DND-41 (cell line): ENCODE results near the gene SELENOW.

Experiments used
- ATAC-seq: fragments of 200-7000 bp; cut with Tn5 transposase; 3 replicates; pipeline ENCODE4 v1.9.1; 2021; ENCODE audit warnings: low read depth; ENCODE audit not compliant: insufficient read depth
- DNase-seq: peaks from one replicate; pipeline ENCODE4 v3.0.0-alpha.2; 2020
- H2AFZ ChIP-seq: 2 replicates; pipeline ENCODE4 v1.6.0; 2012; ENCODE audit warnings: low read depth, low read length
- H3K27ac ChIP-seq: 2 replicates; pipeline ENCODE4 v1.5.1; 2012; ENCODE audit warnings: low read length, inconsistent platforms
- H3K27me3 ChIP-seq: fragments of 200-600 bp; sonication (generic); 2 replicates; pipeline ENCODE4 v1.6.0; 2012; ENCODE audit warnings: low read length, mild to moderate bottlenecking, inconsistent platforms; ENCODE audit not compliant: insufficient read depth, poor library complexity
- H3K36me3 ChIP-seq: 2 replicates; pipeline ENCODE4 v1.5.1; 2012; ENCODE audit warnings: low read length, inconsistent platforms; ENCODE audit not compliant: insufficient read depth
- H3K4me1 ChIP-seq: 2 replicates; pipeline ENCODE4 v1.5.1; 2012; ENCODE audit warnings: mild to moderate bottlenecking, low read length; ENCODE audit not compliant: insufficient read depth
- H3K4me2 ChIP-seq: 2 replicates; pipeline ENCODE4 v1.6.0; 2012; ENCODE audit warnings: mild to moderate bottlenecking, moderate library complexity, low read length, inconsistent platforms; ENCODE audit not compliant: insufficient read depth
- H3K4me3 ChIP-seq, 2 experiments: fragments of 200-600 bp in 1 of 2; shearing (Covaris generic) in 1 of 2; 2 replicates each; pipeline ENCODE4 v1.5.1; 2012 to 2016; ENCODE audit warnings: inconsistent platforms in 2 of 2, low read length in 2 of 2, mild to moderate bottlenecking in 2 of 2, low read depth in 1 of 2, moderate library complexity in 1 of 2
- H3K79me2 ChIP-seq: 2 replicates; pipeline ENCODE4 v1.6.0; 2012; ENCODE audit warnings: low read length, inconsistent platforms; ENCODE audit not compliant: insufficient read depth
- H3K9ac ChIP-seq: 2 replicates; pipeline ENCODE4 v1.6.0; 2012; ENCODE audit warnings: low read depth, mild to moderate bottlenecking, inconsistent platforms, low read length, moderate library complexity
- H3K9me3 ChIP-seq: 2 replicates; pipeline ENCODE4 v1.5.1; 2012; ENCODE audit warnings: low read length, moderate library complexity, mild to moderate bottlenecking, inconsistent platforms; ENCODE audit not compliant: insufficient read depth, severe bottlenecking
- H4K20me1 ChIP-seq: 2 replicates; pipeline ENCODE4 v1.6.0; 2012; ENCODE audit warnings: low read length; ENCODE audit not compliant: insufficient read depth
- EZH2 ChIP-seq: IDR thresholded peaks from 3 replicates; pipeline ENCODE4 v1.6.1; 2012; ENCODE audit warnings: borderline replicate concordance, low read depth, mild to moderate bottlenecking, moderate library complexity, low read length, inconsistent platforms; ENCODE audit not compliant: severe bottlenecking
- TF ChIP-seq, protein P1 (sequence below): IDR thresholded peaks from 2 replicates; pipeline ENCODE4 v1.5.1; 2012; ENCODE audit warnings: borderline replicate concordance, low read length, moderate library complexity, mild to moderate bottlenecking; ENCODE audit not compliant: poor library complexity, severe bottlenecking; ENCODE audit errors: extremely low read depth

The SELENOW gene

DNA sequence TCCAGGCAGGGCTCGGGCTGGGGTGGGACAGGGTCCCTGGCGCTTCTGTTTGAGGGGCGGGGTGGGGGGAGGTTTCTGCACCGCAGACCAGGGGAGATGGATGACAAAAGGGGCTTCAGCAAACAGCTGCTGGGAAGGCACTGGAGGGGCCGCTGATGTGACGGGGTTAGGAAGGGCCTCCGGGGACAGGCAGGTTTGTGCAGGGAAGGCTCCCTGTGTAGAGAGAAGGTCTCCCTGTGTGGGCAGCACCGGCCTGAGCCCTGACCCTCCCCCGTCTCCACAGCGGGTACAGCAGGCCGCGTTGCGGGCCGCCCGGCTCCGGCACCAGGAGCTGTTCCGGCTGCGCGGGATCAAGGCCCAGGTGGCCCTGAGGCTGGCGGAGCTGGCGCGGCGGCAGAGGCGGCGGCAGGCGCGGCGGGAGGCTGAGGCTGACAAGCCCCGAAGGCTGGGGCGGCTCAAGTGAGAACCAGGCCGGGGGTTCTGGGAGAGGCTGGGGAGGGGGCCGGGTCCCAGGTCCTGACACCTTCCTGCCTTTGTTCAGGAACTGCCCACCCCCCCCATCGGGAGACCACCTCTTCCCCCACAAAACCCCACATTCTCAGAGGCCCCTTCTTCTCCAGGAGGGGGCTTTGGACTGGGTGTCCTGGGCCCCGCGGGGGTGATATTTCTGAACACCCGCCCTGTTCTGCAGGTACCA, 23.3 kb upstream of the SELENOW start:
- H3K4me2 ChIP-seq: no peak overlapping the region

GRCh38 chr19:47755762-47756626, 22.5 kb upstream of the SELENOW start:
- DNase-seq (no peak), ATAC-seq (no peak)
- Histone ChIP-seq H3K4me2 (no peak overlapping the region), H3K4me1 (no peaks in the 10 kb centered on the region), H4K20me1 (peaks cover 47% of the 10 kb centered on the region), H2AFZ (no peak overlapping the region), H3K4me3 (no peak overlapping the region), H3K9ac (no peak overlapping the region), H3K27ac (no peak overlapping the region), H3K36me3 (peaks cover 69% of the 10 kb centered on the region), H3K79me2 (no peaks in the 10 kb centered on the region), H3K9me3 (no peaks in the 10 kb centered on the region), H3K27me3 (no peaks in the 10 kb centered on the region)
- TF ChIP-seq, protein P1, sequence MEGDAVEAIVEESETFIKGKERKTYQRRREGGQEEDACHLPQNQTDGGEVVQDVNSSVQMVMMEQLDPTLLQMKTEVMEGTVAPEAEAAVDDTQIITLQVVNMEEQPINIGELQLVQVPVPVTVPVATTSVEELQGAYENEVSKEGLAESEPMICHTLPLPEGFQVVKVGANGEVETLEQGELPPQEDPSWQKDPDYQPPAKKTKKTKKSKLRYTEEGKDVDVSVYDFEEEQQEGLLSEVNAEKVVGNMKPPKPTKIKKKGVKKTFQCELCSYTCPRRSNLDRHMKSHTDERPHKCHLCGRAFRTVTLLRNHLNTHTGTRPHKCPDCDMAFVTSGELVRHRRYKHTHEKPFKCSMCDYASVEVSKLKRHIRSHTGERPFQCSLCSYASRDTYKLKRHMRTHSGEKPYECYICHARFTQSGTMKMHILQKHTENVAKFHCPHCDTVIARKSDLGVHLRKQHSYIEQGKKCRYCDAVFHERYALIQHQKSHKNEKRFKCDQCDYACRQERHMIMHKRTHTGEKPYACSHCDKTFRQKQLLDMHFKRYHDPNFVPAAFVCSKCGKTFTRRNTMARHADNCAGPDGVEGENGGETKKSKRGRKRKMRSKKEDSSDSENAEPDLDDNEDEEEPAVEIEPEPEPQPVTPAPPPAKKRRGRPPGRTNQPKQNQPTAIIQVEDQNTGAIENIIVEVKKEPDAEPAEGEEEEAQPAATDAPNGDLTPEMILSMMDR: no peak
- TF ChIP-seq EZH2: no peak

More for the DNA sequence above, 23.3 kb upstream of the SELENOW start:
- no peak overlapping the region for H3K27ac ChIP-seq
- no peak overlapping the region for H2AFZ ChIP-seq
- H3K9ac ChIP-seq: no peak overlapping the region
- H3K27me3 ChIP-seq: no peaks in the 10 kb centered on the region
- H3K9me3 ChIP-seq: no peaks in the 10 kb centered on the region
- H3K36me3 ChIP-seq: peaks cover 77% of the 10 kb centered on the region
- no peaks in the 10 kb centered on the region; the same call in 1 of the 2 replicates for H3K79me2 ChIP-seq
- no peak overlapping the region for H3K4me3 ChIP-seq
- DNase-seq: no peak
- ATAC-seq: no peak
- peaks cover 55% of the 10 kb centered on the region for H4K20me1 ChIP-seq
- TF ChIP-seq, protein P1: no peak
- TF ChIP-seq EZH2: no peak
- no peaks in the 10 kb centered on the region for H3K4me1 ChIP-seq

GRCh38 chr19:47756627-47756929, 21.9 kb upstream of the SELENOW start:
- no peaks in the 10 kb centered on the region for H3K27me3 ChIP-seq
- H3K9me3 ChIP-seq: no peaks in the 10 kb centered on the region
- no peaks in the 10 kb centered on the region for H3K79me2 ChIP-seq
- H3K9ac ChIP-seq: no peak overlapping the region
- TF ChIP-seq, protein P1: no peak
- no peak for TF ChIP-seq EZH2
- ATAC-seq (no peak), DNase-seq (no peak)
- no peak overlapping the region for H3K4me2 ChIP-seq
- H4K20me1 ChIP-seq: peaks cover 41% of the 10 kb centered on the region
- H3K27ac ChIP-seq: no peak overlapping the region
- peaks cover 63% of the 10 kb centered on the region for H3K36me3 ChIP-seq
- no peaks in the 10 kb centered on the region for H3K4me1 ChIP-seq
- no peak overlapping the region for H3K4me3 ChIP-seq
- no peak overlapping the region for H2AFZ ChIP-seq
